ENCODE measurements around the gene ZCCHC10.

- TF ChIP-seq CTCF (IDR thresholded peaks at IDR 0.05; ENCODE audit: low read depth, low read length, missing input control): no peak
- no peak for TF ChIP-seq FOXA1 (IDR thresholded peaks at IDR 0.05)
- TF ChIP-seq ZBTB33 (IDR thresholded peaks at IDR 0.05): no peak
Measured at GRCh38 chr5:132999246-132999645, 27.1 kb downstream of the ZCCHC10 start.

Measured in liver (tissue), 2 donors.